HG03354 (cell line): ENCODE results near the gene PIK3R6.
A peak's percentile ranks its signal among the peaks of the same experiment; 100 is the strongest.
"Not testable (repeated sequence)": the region's sequence is repeated elsewhere in the genome, so short reads cannot be mapped to it uniquely, and the experiment has no call there.

Experiments used
- ATAC-seq: cut with Tn5 transposase; IDR thresholded peaks from one replicate; pipeline ENCODE4 v1.9.1; 2021; ENCODE audit warnings: mild to moderate bottlenecking; ENCODE audit not compliant: unreplicated experiment, poor library complexity, severe bottlenecking

Gene PIK3R6

DNA sequence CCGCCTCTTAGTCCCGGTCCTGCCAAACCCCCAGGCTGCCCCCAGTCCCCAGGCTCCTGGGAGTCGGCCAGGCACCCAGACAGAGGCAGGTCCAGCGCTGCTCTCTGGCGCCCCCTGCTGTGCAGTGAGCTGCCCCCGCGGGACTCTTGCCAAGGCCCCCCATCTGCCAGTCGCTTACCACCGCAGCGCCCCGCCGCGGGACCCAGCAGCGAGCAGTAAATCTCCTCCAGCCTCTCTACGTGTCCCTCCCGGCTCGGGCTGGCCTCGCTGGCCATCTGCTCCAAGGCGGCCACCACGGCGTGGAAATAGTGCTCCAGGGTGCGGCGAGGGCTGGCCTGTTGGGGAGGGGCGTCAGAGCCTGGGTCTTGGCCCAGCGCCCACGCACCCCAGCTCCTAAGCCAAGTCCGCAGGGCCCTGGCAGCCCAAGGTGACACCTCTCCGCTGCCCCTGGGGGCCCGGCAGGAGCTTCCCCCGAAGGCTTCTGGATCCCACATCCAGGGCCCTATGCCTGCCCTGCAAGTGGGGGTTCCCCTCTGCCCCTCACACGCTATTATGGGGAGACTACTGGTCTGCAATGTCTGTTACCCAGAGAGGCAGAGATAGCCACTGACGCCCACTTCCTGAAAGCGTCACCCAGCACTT, 34.6 kb downstream of the PIK3R6 start:
- ATAC-seq = no peak

DNA sequence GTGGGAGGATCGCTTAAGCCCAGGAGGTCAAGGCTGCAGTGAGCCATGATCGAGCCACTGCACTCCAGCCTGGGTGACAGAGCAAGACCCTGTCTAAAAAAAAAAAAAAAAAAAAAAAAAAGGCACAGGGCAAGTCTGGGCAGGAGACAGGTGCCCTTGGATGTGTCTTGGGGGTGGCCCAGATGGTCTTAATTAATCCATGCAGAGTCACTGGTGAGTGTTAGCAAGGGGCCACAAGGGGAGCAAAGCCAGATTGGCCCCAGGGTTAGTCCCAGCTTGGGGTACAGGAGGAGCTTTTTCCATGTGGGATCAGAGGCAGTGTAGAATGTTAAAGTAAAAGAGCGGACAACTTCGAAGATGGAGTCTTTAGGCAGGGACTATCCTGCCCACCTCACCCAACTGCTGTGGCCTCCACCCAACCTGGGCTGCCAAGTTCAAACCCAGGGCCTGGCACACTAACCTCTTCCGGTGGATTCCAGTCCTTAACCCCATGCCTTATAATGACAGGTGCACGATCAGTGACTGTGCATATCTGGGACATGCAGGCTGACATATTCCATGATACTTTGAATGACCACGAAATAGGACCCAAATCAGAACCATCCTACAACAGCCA, 36.1 kb downstream of the PIK3R6 start:
- ATAC-seq = no peak

- no peak for ATAC-seq
Measured at GRCh38 chr17:8830141-8830540, 37.3 kb downstream of the PIK3R6 start.

- ATAC-seq = no peak
Measured at GRCh38 chr17:8829036-8829941, 38.2 kb downstream of the PIK3R6 start.

DNA sequence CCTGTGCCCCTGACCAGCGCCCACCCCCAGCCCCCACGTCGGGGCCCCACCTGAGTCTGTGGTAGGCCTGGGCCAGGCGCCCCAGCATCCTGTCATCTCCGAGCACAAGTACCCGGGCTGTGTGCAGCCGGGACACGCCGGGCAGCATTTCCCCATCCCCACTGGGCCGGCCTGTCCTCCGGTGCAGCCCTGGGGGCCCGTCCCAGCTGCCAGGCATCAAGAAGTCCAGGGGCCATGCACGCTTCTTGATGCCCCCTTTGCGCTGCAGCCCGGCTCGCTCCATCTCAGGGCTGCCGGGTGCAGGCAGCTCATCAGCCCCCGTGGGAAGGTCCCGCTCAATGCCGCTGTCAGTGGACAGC, 39.0 kb downstream of the PIK3R6 start:
- no peak for ATAC-seq

DNA sequence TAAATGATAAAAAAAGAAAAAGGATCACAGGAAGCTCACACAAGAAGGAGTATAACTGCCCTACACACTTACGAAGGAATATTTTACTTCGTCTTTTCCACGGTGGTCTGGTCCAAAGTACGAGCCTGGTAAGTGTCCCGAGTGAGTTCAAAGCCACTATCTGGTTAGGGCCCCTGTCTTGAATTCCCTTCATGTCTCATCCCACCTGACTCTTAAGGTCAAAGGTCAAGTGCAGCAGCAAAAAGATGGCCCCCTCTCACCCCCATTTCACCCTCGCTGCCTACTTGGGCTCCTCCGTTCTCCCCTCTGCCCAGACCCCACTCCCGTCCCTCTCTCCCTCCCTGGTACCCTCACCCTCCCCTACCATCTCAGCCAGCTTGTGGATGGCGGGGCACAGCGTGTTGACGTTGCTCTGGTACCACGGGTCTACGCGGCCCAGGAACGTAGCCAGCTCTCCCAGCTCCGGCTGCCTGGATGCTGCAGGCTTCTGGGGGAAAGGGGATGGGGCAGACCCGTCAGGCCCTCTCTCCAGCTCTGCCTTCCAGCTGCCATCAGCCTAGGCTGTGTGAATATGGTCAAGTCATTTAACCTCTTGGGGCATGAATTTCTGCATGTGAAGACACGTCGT, 40.6 kb downstream of the PIK3R6 start:
- no peak for ATAC-seq

DNA sequence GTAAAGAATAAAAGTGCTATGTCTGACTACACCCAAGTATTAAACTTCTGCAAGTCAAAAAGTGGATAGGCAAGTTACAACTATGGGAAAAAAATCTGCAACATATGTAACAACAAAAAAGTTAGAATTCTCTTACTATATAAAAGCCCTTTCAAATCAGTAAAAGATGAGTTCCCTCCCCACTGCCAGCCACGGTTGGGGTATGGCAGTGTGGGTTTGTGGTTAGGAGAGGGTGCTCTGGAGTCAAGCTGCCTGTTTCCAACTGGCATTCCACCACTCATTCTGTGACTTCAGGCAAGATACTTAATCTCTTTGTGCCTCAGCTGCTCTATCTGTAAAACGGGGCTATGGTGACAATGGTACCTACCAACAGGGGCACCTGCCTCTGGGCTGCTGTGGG, 41.7 kb downstream of the PIK3R6 start:
- no peak for ATAC-seq

GRCh38 chr17:8823279-8823678, 44.2 kb downstream of the PIK3R6 start:
- no peak for ATAC-seq

DNA sequence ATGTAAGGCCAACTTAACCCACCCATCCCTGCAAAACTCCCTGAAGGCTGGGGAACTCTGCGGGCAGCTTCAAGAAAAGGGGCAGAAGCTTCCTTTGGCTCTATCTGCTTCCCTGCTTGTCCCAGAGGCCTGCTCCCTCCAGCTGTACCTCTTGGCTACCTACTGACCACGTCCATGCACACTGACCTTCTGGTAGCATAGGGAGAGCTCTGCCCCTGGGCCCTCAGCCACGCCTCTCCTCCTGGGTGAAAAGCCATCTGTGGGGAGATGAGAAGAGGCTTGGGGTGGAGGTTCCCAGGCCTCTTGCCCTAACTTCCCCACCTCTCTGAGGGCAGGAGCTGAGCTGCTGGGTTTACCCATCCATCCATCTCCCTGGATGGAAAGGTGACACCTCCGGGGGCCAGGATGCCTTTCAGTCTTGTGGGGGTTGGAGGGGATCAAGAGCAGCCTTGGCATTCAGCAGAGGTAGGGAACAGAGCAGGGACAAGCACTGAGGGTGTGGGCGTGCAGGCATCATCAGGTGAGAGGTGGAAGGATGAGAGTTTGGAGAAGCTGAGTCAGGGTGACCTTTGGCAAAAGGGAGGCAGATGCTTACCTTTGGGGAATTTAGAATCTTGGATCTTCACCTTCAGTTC, 45.0 kb downstream of the PIK3R6 start:
- ATAC-seq = no peak

DNA sequence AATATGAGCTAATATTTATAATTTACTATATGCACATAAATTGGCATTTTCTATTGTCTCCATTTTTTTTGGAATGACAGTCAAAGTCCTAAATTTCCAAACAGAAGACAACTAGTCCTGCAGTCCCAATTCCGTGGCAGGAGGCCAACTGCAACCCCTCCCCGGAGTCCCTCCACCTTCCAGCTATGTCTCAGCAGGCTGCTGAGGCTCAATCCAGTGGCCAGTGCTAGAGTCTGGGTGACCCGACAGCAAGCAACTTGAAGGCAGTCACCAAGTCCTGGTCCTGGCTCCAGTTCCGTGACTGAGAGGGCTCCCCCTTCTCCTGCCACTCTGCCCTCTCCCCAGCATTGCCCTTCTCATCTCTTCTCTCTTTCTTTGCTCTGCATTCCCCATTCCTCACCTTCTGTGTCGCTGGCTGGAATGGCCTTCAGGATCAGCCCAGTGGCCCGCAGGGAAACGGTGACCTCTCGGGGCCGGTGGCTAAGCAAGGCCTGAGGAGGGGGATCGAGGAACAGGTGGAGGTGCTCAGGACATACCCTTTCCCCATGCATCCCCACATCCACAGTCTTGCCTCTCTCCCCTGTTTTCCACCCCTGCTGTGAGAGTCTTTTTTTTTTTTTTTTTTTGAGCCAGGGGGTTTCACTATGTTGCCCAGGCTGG, 45.9 kb downstream of the PIK3R6 start:
- ATAC-seq = no peak

DNA sequence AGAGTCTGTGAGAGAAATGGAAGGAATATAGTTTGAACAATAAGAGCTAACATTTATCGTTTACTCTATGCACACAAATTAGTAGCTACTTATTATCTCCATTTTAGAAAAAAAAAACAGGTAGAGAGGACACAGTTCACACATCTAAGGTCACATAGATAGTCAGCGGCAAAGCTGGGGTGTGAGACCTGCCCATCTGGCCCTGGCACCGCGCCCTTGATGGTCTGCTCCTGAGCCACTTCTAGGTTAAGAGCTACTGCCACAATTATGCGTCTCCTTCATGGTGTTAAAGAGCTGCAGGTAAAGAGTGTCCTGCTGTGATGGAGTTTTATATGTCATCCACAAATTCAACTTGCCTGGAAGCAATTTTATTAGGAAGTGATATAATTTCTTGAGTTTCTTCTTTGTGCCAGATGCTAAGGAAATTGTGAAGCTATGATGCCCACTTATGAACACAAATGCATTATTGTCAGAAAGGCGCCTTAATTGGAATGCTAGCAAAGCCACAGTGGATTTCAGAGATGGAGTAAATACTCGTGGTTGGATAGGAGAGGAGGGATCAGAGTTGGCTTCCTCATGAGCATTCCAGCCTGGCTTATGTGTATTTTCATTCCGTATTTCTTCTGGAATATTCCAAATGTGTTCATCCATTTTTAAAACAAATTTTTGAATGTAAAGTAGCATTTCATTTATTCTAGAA, 47.0 kb downstream of the PIK3R6 start:
- ATAC-seq = no peak

GRCh38 chr17:8818654-8819330, 48.7 kb downstream of the PIK3R6 start:
- ATAC-seq = no peak

DNA sequence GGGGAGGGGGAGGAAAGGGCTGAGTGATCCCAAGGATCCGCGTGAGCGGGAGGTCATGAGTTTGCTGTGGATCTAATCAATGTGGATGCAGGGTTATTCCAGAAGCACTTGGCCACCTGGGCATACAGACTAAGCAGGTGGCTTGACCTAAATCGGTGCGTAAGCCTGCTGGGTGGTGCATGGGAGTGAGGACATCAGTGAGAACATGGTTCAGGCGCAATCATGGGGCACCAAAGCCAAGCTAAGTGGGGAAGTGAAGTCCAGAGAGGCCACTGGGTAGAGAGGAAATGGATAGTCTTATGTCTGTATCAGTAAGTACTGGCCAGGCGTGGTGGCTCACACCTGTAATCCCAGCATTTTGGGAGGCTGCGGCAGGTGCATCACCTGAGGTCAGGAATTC, 49.4 kb downstream of the PIK3R6 start:
- no peak for ATAC-seq

DNA sequence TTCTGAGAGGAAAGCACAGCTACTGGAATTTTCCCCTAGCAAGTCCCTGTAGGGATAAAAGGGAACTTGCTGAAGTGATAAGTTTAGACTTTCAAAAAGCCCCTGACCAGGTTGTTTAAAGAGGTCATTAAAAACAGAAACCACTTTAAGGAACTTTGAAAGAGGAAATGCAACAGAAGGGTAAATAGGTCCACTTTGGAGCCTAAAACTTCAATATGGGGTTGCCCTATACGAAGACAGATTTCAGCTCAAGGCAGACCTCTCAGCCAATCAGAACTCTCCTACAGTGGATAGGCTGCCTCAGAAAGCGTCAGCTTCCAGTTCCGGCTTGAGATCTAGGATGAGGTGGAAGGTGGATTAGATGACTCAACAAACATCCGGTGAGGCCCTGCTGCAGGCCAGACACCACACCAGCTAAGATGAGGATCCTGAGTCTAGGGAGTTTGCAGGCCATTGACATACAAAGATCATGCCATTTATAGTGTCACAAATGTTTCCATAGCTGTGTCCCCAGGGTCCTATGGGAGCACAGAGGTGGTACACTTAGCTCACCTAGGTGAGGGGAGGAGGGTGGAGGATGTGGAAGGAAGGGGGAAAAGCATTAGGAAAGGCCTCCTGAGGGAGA, 60.4 kb downstream of the PIK3R6 start:
- peak; percentile 92 for ATAC-seq

DNA sequence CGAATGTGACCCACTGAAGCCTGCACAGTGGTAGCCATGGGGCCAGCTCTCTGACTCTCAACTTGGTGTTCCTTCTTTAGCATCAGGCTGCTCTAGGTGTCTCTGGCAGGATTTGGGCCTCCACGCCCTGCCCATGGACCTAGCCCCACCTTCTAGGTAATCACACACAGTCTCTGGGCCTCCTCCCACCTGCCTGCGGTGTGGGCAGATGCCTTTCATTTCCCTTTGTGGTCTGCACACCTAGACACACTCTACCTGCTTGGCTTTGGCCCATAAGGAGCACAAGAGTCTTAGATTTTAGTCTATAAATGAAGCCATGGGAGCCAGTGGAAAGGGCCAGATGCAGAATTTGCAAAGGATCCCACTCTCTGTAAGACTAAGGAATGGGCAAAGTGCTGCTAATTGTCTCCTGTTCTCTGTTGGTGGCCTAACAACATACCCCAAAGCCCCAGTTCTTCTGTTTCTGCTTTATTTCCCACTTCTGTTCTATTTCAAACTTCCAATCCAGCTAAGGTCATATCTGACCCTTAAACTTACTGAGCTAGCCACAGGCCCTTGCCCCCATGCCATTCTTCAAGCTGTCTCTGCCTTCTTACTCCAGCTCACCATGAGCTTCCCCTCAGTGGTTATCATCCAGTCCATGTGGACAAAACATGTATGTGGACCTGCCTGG, 61.1 kb downstream of the PIK3R6 start:
- ATAC-seq = no peak

- ATAC-seq = not testable (repeated sequence)
Measured at GRCh38 chr17:8805396-8805795, 62.1 kb downstream of the PIK3R6 start.
